ENCODE results near the gene PSMC3.

DNA sequence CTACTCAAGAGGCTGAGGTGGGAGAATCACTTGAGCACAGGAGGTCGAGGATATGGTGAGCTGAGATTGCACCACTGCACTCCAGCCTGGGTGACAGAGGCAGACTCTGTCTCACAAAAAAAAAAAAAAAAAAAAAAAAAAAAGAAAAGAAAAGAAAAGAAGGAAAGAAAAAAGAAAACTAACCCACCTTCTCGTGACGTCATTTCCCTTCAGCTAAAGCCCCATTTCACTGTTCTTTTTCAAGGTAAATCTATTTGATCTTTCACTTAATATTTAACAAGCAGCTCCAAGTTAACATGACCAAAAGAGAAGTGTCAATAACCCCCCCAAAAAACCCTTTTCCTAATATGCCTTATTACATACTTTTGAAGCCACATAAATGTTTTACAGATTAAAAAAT, 17.6 kb upstream of the PSMC3 start:
- no peak for TF ChIP-seq CTCF (IDR thresholded peaks at IDR 0.05; ENCODE audit: low read length)
- TF ChIP-seq EZH2 (IDR thresholded peaks at IDR 0.05; ENCODE audit: borderline replicate concordance, low read length), result no peak
